Endothelial cell of umbilical vein (primary cell): ENCODE measurements around the gene GFOD1. TPM values are rescaled to one million over a fixed set of nuclear protein-coding genes. Genes with fewer than 3 reads are reported as not detected.

Source experiments
- BruUV-seq: library from RNA; stranded (reverse); fragments of 400-500 nt; replicated peaks from 2 replicates; lab custom pipeline; 2021; lab: Mats Ljungman, UMichigan
- CTCF ChIA-PET: fragments of 300-600, 350-600 bp; sonication (Branson Sonifier 250); formaldehyde crosslinking; loops from one replicate; lab custom pipeline; 2021; ENCODE audit warnings: antibody characterized with exemption, inconsistent platforms; lab: Charles Lee
- POLR2A ChIA-PET: fragments of 300-600, 350-600 bp; sonication (Branson Sonifier 250); formaldehyde crosslinking; loops from one replicate; lab custom pipeline; 2021; ENCODE audit warnings: antibody characterized with exemption, inconsistent platforms; lab: Charles Lee
- DNase-seq: peaks from one replicate; pipeline ENCODE4 v3.0.0-alpha.2; 2011; ENCODE audit warnings: low read depth, low spot score
- FAIRE-seq: peaks from 2 replicates; lab custom pipeline; 2011; peaks lifted over from hg19 to GRCh38; lab: Jason Lieb, UNC
- H2AFZ ChIP-seq: 2 replicates; pipeline ENCODE4 v1.6.0; 2012; ENCODE audit warnings: low read depth, low read length, control low read depth, inconsistent platforms
- H3K27ac ChIP-seq: 2 replicates; pipeline ENCODE4 v1.5.1; 2011; ENCODE audit warnings: low read depth, mild to moderate bottlenecking, control low read depth, low read length, moderate library complexity; ENCODE audit not compliant: insufficient read depth
- H3K27me3 ChIP-seq, 2 experiments: 2 replicates each; pipeline versions ENCODE4 v1.6.0 to v1.6.1; 2011; ENCODE audit warnings: low read length in 2 of 2, mixed read lengths in 1 of 2; ENCODE audit not compliant: control insufficient read depth in 2 of 2, insufficient read depth in 2 of 2
- H3K36me3 ChIP-seq, 2 experiments: 2 replicates in 1 of 2; 3 replicates in 1 of 2; pipeline ENCODE4 v1.5.1; 2011; ENCODE audit warnings: low read length in 2 of 2, mild to moderate bottlenecking in 1 of 2, moderate library complexity in 1 of 2; ENCODE audit not compliant: control insufficient read depth in 2 of 2, insufficient read depth in 2 of 2; ENCODE audit errors: extremely low read depth in 1 of 2
- H3K4me1 ChIP-seq: 3 replicates; pipeline ENCODE4 v1.5.1; 2011; ENCODE audit warnings: mild to moderate bottlenecking, low read length; ENCODE audit not compliant: control insufficient read depth, insufficient read depth; ENCODE audit errors: extremely low read depth
- H3K4me2 ChIP-seq: 2 replicates; pipeline ENCODE4 v1.6.1; 2011; ENCODE audit warnings: low read length, control low read depth, mixed read lengths; ENCODE audit not compliant: insufficient read depth
- H3K4me3 ChIP-seq, 3 experiments: fragments of 200-600 bp in 1 of 3; sonication (generic), shearing (Covaris generic) in 1 of 3; replicated peaks in 1 of 3; 2 replicates each; pipeline ENCODE4 v1.5.1; 2011 to 2016; ENCODE audit warnings: control low read depth in 3 of 3, low read length in 3 of 3, mild to moderate bottlenecking in 2 of 3, inconsistent platforms in 1 of 3, low read depth in 1 of 3, moderate library complexity in 1 of 3; ENCODE audit not compliant: insufficient read depth in 1 of 3
- H3K79me2 ChIP-seq: 2 replicates; pipeline ENCODE4 v1.6.0; 2012; ENCODE audit warnings: low read length, inconsistent platforms; ENCODE audit not compliant: control insufficient read depth, insufficient read depth
- H3K9ac ChIP-seq: replicated peaks from 2 replicates; pipeline ENCODE3; 2011; ENCODE audit warnings: low read length, control low read depth; ENCODE audit not compliant: insufficient read depth; ENCODE audit errors: extremely low read depth
- H3K9me1 ChIP-seq: replicated peaks from 3 replicates; pipeline ENCODE4 v1.6.0; 2011; ENCODE audit warnings: mild to moderate bottlenecking, low read length; ENCODE audit not compliant: control insufficient read depth, insufficient read depth; ENCODE audit errors: extremely low read depth
- H3K9me3 ChIP-seq: replicated peaks from 2 replicates; pipeline ENCODE4 v1.5.1; 2012; ENCODE audit warnings: low read length, inconsistent platforms; ENCODE audit not compliant: control insufficient read depth, insufficient read depth
- H4K20me1 ChIP-seq: replicated peaks from 2 replicates; pipeline ENCODE3; 2011; ENCODE audit warnings: mild to moderate bottlenecking, low read length; ENCODE audit not compliant: control insufficient read depth, insufficient read depth; ENCODE audit errors: extremely low read depth
- CTCF ChIP-seq, 2 donors: IDR thresholded peaks; 1 replicate in 1 of 2; 2 replicates in 1 of 2; pipeline ENCODE4 v1.5.1; 2011; ENCODE audit warnings: low read length in 2 of 2, mild to moderate bottlenecking in 2 of 2, moderate library complexity in 2 of 2, control low read depth in 1 of 2, inconsistent platforms in 1 of 2, low read depth in 1 of 2; ENCODE audit not compliant: insufficient read depth in 1 of 2; ENCODE audit errors: extremely low read depth in 1 of 2
- EZH2 ChIP-seq: IDR thresholded peaks from 2 replicates; pipeline ENCODE4 v1.6.1; 2012; ENCODE audit warnings: borderline replicate concordance, low read depth, mild to moderate bottlenecking, moderate library complexity, low read length, inconsistent platforms; ENCODE audit not compliant: severe bottlenecking
- FOS ChIP-seq: IDR thresholded peaks from 2 replicates; pipeline ENCODE4 v1.6.1; 2011; ENCODE audit warnings: mild to moderate bottlenecking, low read length, moderate library complexity, borderline replicate concordance; ENCODE audit not compliant: insufficient read depth
- GATA2 ChIP-seq: IDR thresholded peaks from 2 replicates; pipeline ENCODE4 v1.7.0; 2011; ENCODE audit warnings: low read depth, mild to moderate bottlenecking, moderate library complexity, mixed read lengths, low read length; ENCODE audit not compliant: insufficient read length, insufficient read depth
- JUN ChIP-seq: IDR thresholded peaks from 2 replicates; pipeline ENCODE4 v1.6.1; 2011; ENCODE audit warnings: borderline replicate concordance, low read depth; ENCODE audit not compliant: insufficient read length, insufficient read depth
- MAX ChIP-seq: IDR thresholded peaks from 2 replicates; pipeline ENCODE4 v1.6.1; 2011; ENCODE audit not compliant: insufficient read depth, insufficient read length
- MYC ChIP-seq: IDR thresholded peaks from one replicate; pipeline ENCODE4 v1.6.1; 2011; ENCODE audit warnings: mild to moderate bottlenecking, low read depth, low read length
- POLR2A ChIP-seq: IDR thresholded peaks from 2 replicates; pipeline ENCODE4 v1.6.1; 2012; ENCODE audit warnings: low read depth, mild to moderate bottlenecking, control low read depth, low read length
- POLR2AphosphoS5 ChIP-seq: IDR thresholded peaks from 2 replicates; pipeline ENCODE4 v1.6.1; 2012; ENCODE audit warnings: low read depth, mild to moderate bottlenecking, control low read depth, low read length, moderate library complexity; ENCODE audit not compliant: insufficient read depth
- dilution Hi-C: fragments of 300-500 bp; cut with MboI; formaldehyde crosslinking; loops from one replicate; pipeline ENCODE4 v1.15.0; 2019; ENCODE audit warnings: low sequenced_read_pairs; ENCODE audit not compliant: extremely low pct_ligation_motif_present
- intact Hi-C: fragments of 100-400 bp; cut with micrococcal nuclease; formaldehyde crosslinking; loops from one replicate; pipeline ENCODE4 v1.10.0; 2022
- polyA plus RNA-seq, 4 experiments: library from polyadenylated mRNA; depleted of rRNA in 3 of 4; stranded (reverse) in 3 of 4; unstranded in 1 of 4; fragments of >200 nt; gene quantifications; 2 replicates each; pipeline versions ENCODE4 v1.2.1 to v1.2.3, GENCODE V29; 2011 to 2012; ENCODE audit warnings: missing spikeins in 1 of 4
- total RNA-seq: library from RNA; stranded (reverse); gene quantifications from 2 replicates; pipeline ENCODE4 v1.2.3, GENCODE V29; 2021

GFOD1 gene
- total and polyA plus RNA-seq, 2 donors (not counting 3 experiments of a cell fraction or from before 2014, with no cell fraction given): 12.1 to 24.1 TPM

- dilution Hi-C loops: no loop called here
- intact Hi-C loops: no loop called here
- H3K4me2 ChIP-seq: no peak overlapping the region
- no peak for TF ChIP-seq FOS
- TF ChIP-seq CTCF (IDR thresholded peaks at IDR 0.05; ENCODE audit: extremely low read depth in 1 of 2, insufficient read depth in 1 of 2, low read depth in 1 of 2, low read length in 2 of 2): no peak
- no peak for TF ChIP-seq POLR2A
- TF ChIP-seq MYC: no peak
- no peak for TF ChIP-seq GATA2
- TF ChIP-seq EZH2: no peak
- no peak for TF ChIP-seq JUN
- no peak for TF ChIP-seq MAX
- TF ChIP-seq POLR2AphosphoS5: no peak
- H3K9me3 ChIP-seq: no peaks in the 10 kb centered on the region
- no peak overlapping the region for H3K9ac ChIP-seq
- H3K27ac ChIP-seq: no peak overlapping the region
- H3K27me3 ChIP-seq: no peaks in the 10 kb centered on the region
- H3K4me3 ChIP-seq: no peak overlapping the region
- H3K9me1 ChIP-seq: no peaks in the 10 kb centered on the region
- H3K36me3 ChIP-seq: peaks cover 0 to 8% of the 10 kb centered on the region in 2 experiments
- ChIA-PET CTCF (no interaction called here), POLR2A (no interaction called here)
- H3K79me2 ChIP-seq: peaks cover 2% of the 10 kb centered on the region
- peaks cover 11% of the 10 kb centered on the region for H3K4me1 ChIP-seq
- no TSS peak for BruUV-seq
- DNase-seq (no peak), FAIRE-seq (no peak)
- no peak overlapping the region for H2AFZ ChIP-seq
- H4K20me1 ChIP-seq: no peaks in the 10 kb centered on the region
Observed at GRCh38 chr6:13457577-13457976, 29.8 kb downstream of the GFOD1 start.
